H9 (cell line): Measurements from ENCODE around the gene LOXHD1. TPM values are rescaled to one million over a fixed set of nuclear protein-coding genes. Genes with fewer than 3 reads are reported as not detected.

Experiments used
- DNase-seq: peaks from one replicate; pipeline ENCODE4 v3.0.0-alpha.2; 2017
- H2AFZ ChIP-seq: one replicate; pipeline ENCODE4 v1.6.1; 2013; ENCODE audit warnings: mild to moderate bottlenecking, low read length, control low read depth, moderate library complexity
- H2AK5ac ChIP-seq: 2 replicates; pipeline ENCODE4 v1.6.1; 2013; ENCODE audit warnings: low read length, control low read depth, mixed read lengths; ENCODE audit not compliant: insufficient read length
- H2BK120ac ChIP-seq: one replicate; pipeline ENCODE4 v1.6.1; 2013; ENCODE audit warnings: low read depth, mild to moderate bottlenecking, low read length, control low read depth, inconsistent platforms; ENCODE audit not compliant: poor library complexity, severe bottlenecking
- H2BK12ac ChIP-seq: 2 replicates; pipeline ENCODE4 v1.6.1; 2013; ENCODE audit warnings: low read length, control low read depth, mixed read lengths, low read depth; ENCODE audit not compliant: insufficient read length
- H2BK15ac ChIP-seq: 2 replicates; pipeline ENCODE4 v1.6.1; 2013; ENCODE audit warnings: low read depth, low read length, control low read depth
- H2BK20ac ChIP-seq: one replicate; pipeline ENCODE4 v1.6.1; 2013; ENCODE audit warnings: low read depth, mild to moderate bottlenecking, low read length, control low read depth, inconsistent platforms; ENCODE audit not compliant: poor library complexity, severe bottlenecking
- H2BK5ac ChIP-seq: 2 replicates; pipeline ENCODE4 v1.6.1; 2013; ENCODE audit warnings: low read length, control low read depth, mixed read lengths; ENCODE audit not compliant: insufficient read length
- H3K14ac ChIP-seq: 2 replicates; pipeline ENCODE4 v1.6.1; 2013; ENCODE audit warnings: low read length, control low read depth; ENCODE audit not compliant: insufficient read depth
- H3K18ac ChIP-seq: 2 replicates; pipeline ENCODE4 v1.6.1; 2013; ENCODE audit warnings: low read depth, mild to moderate bottlenecking, mixed read lengths, low read length, control low read depth; ENCODE audit not compliant: insufficient read length
- H3K23ac ChIP-seq: 2 replicates; pipeline ENCODE4 v1.6.1; 2013; ENCODE audit warnings: low read length, control low read depth, mixed read lengths, low read depth; ENCODE audit not compliant: insufficient read length
- H3K23me2 ChIP-seq: 2 replicates; pipeline ENCODE4 v1.6.1; 2013; ENCODE audit warnings: low read depth, mild to moderate bottlenecking, mixed read lengths, low read length, control low read depth; ENCODE audit not compliant: insufficient read length, poor library complexity, severe bottlenecking
- H3K27ac ChIP-seq: 2 replicates; pipeline ENCODE4 v1.5.1; 2013; ENCODE audit warnings: low read length, control low read depth, mixed read lengths, low read depth; ENCODE audit not compliant: insufficient read length
- H3K27me3 ChIP-seq: 2 replicates; pipeline ENCODE4 v1.6.1; 2013; ENCODE audit warnings: low read length, control low read depth, inconsistent platforms; ENCODE audit not compliant: insufficient read depth
- H3K4ac ChIP-seq: 2 replicates; pipeline ENCODE4 v1.6.1; 2013; ENCODE audit warnings: low read depth, mild to moderate bottlenecking, control low read depth, inconsistent platforms, low read length, moderate library complexity
- H3K4me1 ChIP-seq: 2 replicates; pipeline ENCODE4 v1.6.1; 2013; ENCODE audit warnings: low read length, control low read depth, inconsistent platforms; ENCODE audit not compliant: insufficient read depth
- H3K4me2 ChIP-seq: 2 replicates; pipeline ENCODE4 v1.6.1; 2013; ENCODE audit warnings: low read length, control low read depth, mixed read lengths; ENCODE audit not compliant: insufficient read length, insufficient read depth
- H3K56ac ChIP-seq: 2 replicates; pipeline ENCODE4 v1.6.1; 2013; ENCODE audit warnings: low read depth, mild to moderate bottlenecking, mixed read lengths, low read length, control low read depth; ENCODE audit not compliant: insufficient read length
- H3K79me1 ChIP-seq: 2 replicates; pipeline ENCODE4 v1.6.1; 2013; ENCODE audit warnings: low read depth, mild to moderate bottlenecking, moderate library complexity, low read length, control low read depth, inconsistent platforms; ENCODE audit not compliant: insufficient read depth, poor library complexity, severe bottlenecking
- H3K79me2 ChIP-seq: 2 replicates; pipeline ENCODE4 v1.6.1; 2013; ENCODE audit warnings: low read length, control low read depth, inconsistent platforms; ENCODE audit not compliant: insufficient read depth
- H3K9ac ChIP-seq: 2 replicates; pipeline ENCODE4 v1.6.1; 2013; ENCODE audit warnings: low read length, control low read depth, mixed read lengths; ENCODE audit not compliant: insufficient read length; ENCODE audit errors: extremely low read depth
- H3K9me3 ChIP-seq: one replicate; pipeline ENCODE4 v1.6.1; 2013; ENCODE audit warnings: low read depth, low read length, inconsistent platforms; ENCODE audit not compliant: control insufficient read depth
- H3T11ph ChIP-seq: one replicate; pipeline ENCODE4 v1.6.1; 2013; ENCODE audit warnings: mild to moderate bottlenecking, low read length, control low read depth, inconsistent platforms
- H4K20me1 ChIP-seq: one replicate; pipeline ENCODE4 v1.6.1; 2013; ENCODE audit not compliant: control insufficient read depth, insufficient read length, insufficient read depth
- H4K5ac ChIP-seq: 2 replicates; pipeline ENCODE4 v1.6.1; 2013; ENCODE audit warnings: low read depth, mild to moderate bottlenecking, mixed read lengths, low read length, control low read depth; ENCODE audit not compliant: insufficient read length
- H4K8ac ChIP-seq: replicated peaks from 2 replicates; pipeline ENCODE4 v1.6.1; 2013; ENCODE audit warnings: low read length, control low read depth, mixed read lengths, low read depth; ENCODE audit not compliant: insufficient read length
- H4K91ac ChIP-seq: 2 replicates; pipeline ENCODE4 v1.6.1; 2013; ENCODE audit warnings: low read depth, mild to moderate bottlenecking, moderate library complexity, mixed read lengths, low read length, control low read depth; ENCODE audit not compliant: insufficient read length
- H3K27ac Mint-ChIP-seq, 3 experiments: 2 replicates in 2 of 3; 3 replicates in 1 of 3; pipeline ENCODE4 v1.8.0; 2020 to 2021; ENCODE audit warnings: mixed read lengths in 3 of 3, mild to moderate bottlenecking in 1 of 3, moderate library complexity in 1 of 3
- H3K27me3 Mint-ChIP-seq: 2 replicates; pipeline ENCODE4 v1.8.0; 2021; ENCODE audit warnings: low read depth, mild to moderate bottlenecking, moderate library complexity, mixed read lengths
- H3K36me3 Mint-ChIP-seq, 3 experiments: 2 replicates in 2 of 3; 3 replicates in 1 of 3; pipeline ENCODE4 v1.8.0; 2020 to 2021; ENCODE audit warnings: low read depth in 3 of 3, mixed read lengths in 3 of 3; ENCODE audit not compliant: insufficient read depth in 1 of 3
- H3K4me1 Mint-ChIP-seq, 2 experiments: 2 replicates each; pipeline ENCODE4 v1.8.0; 2020; ENCODE audit warnings: mixed read lengths in 2 of 2
- H3K4me3 Mint-ChIP-seq, 2 experiments: 2 replicates in 1 of 2; 3 replicates in 1 of 2; pipeline ENCODE4 v1.8.0; 2020 to 2021; ENCODE audit warnings: mild to moderate bottlenecking in 2 of 2, mixed read lengths in 2 of 2, moderate library complexity in 1 of 2
- H3K9me3 Mint-ChIP-seq, 2 experiments: 2 replicates in 1 of 2; 3 replicates in 1 of 2; pipeline ENCODE4 v1.8.0; 2020; ENCODE audit warnings: mild to moderate bottlenecking in 2 of 2, mixed read lengths in 2 of 2, moderate library complexity in 1 of 2
- CTCF ChIP-seq: fragments of 200-600 bp; sonication (generic); conservative IDR thresholded peaks from 3 replicates; pipeline ENCODE4 v1.8.0; 2021; ENCODE audit warnings: antibody characterized with exemption, mild to moderate bottlenecking
- WGBS: extraction: QIAGEN DNeasy Blood & Tissue Kit; methylation state at CpG from one replicate; pipeline ENCODE4 v1.1.7; 2013; ENCODE audit warnings: missing lambda C conversion rate, low lambda C conversion rate, mixed read lengths; ENCODE audit not compliant: insufficient read length; ENCODE audit errors: extremely low coverage; 5-methylcytosine and 5-hydroxymethylcytosine counted together
- total RNA-seq: library from RNA; stranded (reverse); gene quantifications from 2 replicates; pipeline ENCODE4 v1.2.1, GENCODE V29; 2021

The LOXHD1 gene
- total RNA-seq, 1 experiment from 2014 or later: 0.07 TPM

GRCh38 chr18:46659484-46659883 is 2.5 kb upstream of the LOXHD1 start:
- no peaks in the 10 kb centered on the region for H3K79me2 ChIP-seq
- H3K4ac ChIP-seq: no peak overlapping the region
- no peak overlapping the region for H2BK12ac ChIP-seq
- no peaks in the 10 kb centered on the region for H3K4me1 ChIP-seq
- no peak overlapping the region for H4K91ac ChIP-seq
- H3K27me3 Mint-ChIP-seq: peaks cover 4% of the 10 kb centered on the region
- TF ChIP-seq CTCF: no peak
- no peaks in the 10 kb centered on the region for H4K20me1 ChIP-seq
- no peak overlapping the region for H4K8ac ChIP-seq
- no peak overlapping the region for H3K4me2 ChIP-seq
- H2AK5ac ChIP-seq: no peak overlapping the region
- no peaks in the 10 kb centered on the region for H3K9me3 ChIP-seq
- no peak overlapping the region for H3T11ph ChIP-seq
- no peak overlapping the region for H2AFZ ChIP-seq
- no peaks in the 10 kb centered on the region for H3K79me1 ChIP-seq
- no CpG with 5 or more reads among the region's 3 CpGs for WGBS
- no peak overlapping the region for H3K4me3 Mint-ChIP-seq
- no peaks in the 10 kb centered on the region for H3K27me3 ChIP-seq
- no peak overlapping the region for H3K14ac ChIP-seq
- peaks cover 11% of the 10 kb centered on the region in 2 experiments for H3K9me3 Mint-ChIP-seq
- peaks cover 6 to 10% (median 6%) of the 10 kb centered on the region in 3 experiments for H3K36me3 Mint-ChIP-seq
- no peak overlapping the region for H2BK20ac ChIP-seq
- no peak overlapping the region for H3K9ac ChIP-seq
- H3K27ac ChIP-seq: no peak overlapping the region
- H2BK120ac ChIP-seq: no peak overlapping the region
- H3K23ac ChIP-seq: no peak overlapping the region
- H3K18ac ChIP-seq: no peak overlapping the region
- DNase-seq: no peak
- H2BK15ac ChIP-seq: no peak overlapping the region
- H3K27ac Mint-ChIP-seq: no peak overlapping the region
- no peak overlapping the region for H4K5ac ChIP-seq
- peaks cover 12 to 13% of the 10 kb centered on the region in 2 experiments for H3K4me1 Mint-ChIP-seq
- no peak overlapping the region for H3K56ac ChIP-seq
- H2BK5ac ChIP-seq: no peak overlapping the region
- no peaks in the 10 kb centered on the region for H3K23me2 ChIP-seq
